IPS-20b (cell line): ENCODE results near the gene GGCX.

Experiments used
- H3K27ac ChIP-seq: one replicate; pipeline ENCODE4 v1.5.1; 2013; ENCODE audit warnings: low read length
- H3K27me3 ChIP-seq: 2 replicates; pipeline ENCODE4 v1.6.1; 2013; ENCODE audit warnings: mild to moderate bottlenecking, low read length, inconsistent platforms; ENCODE audit not compliant: insufficient read depth
- H3K36me3 ChIP-seq: 2 replicates; pipeline ENCODE4 v1.6.1; 2013; ENCODE audit warnings: low read depth, mild to moderate bottlenecking, inconsistent platforms, low read length, moderate library complexity; ENCODE audit not compliant: insufficient read depth
- H3K4me1 ChIP-seq: 2 replicates; pipeline ENCODE4 v1.6.1; 2013; ENCODE audit warnings: mild to moderate bottlenecking, control low read depth, inconsistent platforms, low read length, moderate library complexity; ENCODE audit not compliant: insufficient read depth
- H3K4me3 ChIP-seq: 2 replicates; pipeline ENCODE4 v1.5.1; 2013; ENCODE audit warnings: mild to moderate bottlenecking, low read length, inconsistent platforms
- H3K9ac ChIP-seq: 2 replicates; pipeline ENCODE4 v1.6.1; 2013; ENCODE audit warnings: low read depth, mild to moderate bottlenecking, inconsistent platforms, low read length, moderate library complexity
- H3K9me3 ChIP-seq: 2 replicates; pipeline ENCODE4 v1.6.1; 2013; ENCODE audit warnings: mild to moderate bottlenecking, low read depth, low read length, inconsistent platforms; ENCODE audit not compliant: insufficient read depth

Gene GGCX

DNA sequence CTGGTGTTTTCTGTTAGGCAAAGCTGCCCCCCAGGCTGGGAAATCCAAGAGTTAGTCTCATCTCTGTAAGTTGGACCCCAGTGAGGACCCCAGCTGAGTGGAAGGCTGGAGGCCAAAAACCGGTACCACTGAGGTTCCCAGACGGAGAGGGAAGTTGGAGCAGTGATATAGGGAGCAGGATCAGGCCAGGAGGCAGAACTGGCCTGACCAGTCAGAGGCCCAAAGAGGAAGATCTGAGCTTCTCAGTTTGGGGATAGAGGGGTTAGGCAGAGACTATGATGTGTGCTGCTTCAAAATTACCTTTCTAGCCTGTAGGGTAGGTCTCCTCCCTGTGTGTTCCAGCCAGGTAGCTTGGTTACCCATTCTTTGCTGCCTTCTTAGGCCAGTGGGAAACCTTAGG, 29.7 kb upstream of the GGCX start:
- no peak overlapping the region for H3K4me3 ChIP-seq
- H3K36me3 ChIP-seq: no peaks in the 10 kb centered on the region
- no peak overlapping the region for H3K27ac ChIP-seq
- H3K9me3 ChIP-seq: no peaks in the 10 kb centered on the region
- H3K4me1 ChIP-seq: 0 out of 2 replicates have a peak, but pooled peaks cover 4% of the 10 kb centered on the region
- H3K27me3 ChIP-seq: peaks cover 2% of the 10 kb centered on the region; the same call in 1 of the 2 replicates
- no peak overlapping the region for H3K9ac ChIP-seq

DNA sequence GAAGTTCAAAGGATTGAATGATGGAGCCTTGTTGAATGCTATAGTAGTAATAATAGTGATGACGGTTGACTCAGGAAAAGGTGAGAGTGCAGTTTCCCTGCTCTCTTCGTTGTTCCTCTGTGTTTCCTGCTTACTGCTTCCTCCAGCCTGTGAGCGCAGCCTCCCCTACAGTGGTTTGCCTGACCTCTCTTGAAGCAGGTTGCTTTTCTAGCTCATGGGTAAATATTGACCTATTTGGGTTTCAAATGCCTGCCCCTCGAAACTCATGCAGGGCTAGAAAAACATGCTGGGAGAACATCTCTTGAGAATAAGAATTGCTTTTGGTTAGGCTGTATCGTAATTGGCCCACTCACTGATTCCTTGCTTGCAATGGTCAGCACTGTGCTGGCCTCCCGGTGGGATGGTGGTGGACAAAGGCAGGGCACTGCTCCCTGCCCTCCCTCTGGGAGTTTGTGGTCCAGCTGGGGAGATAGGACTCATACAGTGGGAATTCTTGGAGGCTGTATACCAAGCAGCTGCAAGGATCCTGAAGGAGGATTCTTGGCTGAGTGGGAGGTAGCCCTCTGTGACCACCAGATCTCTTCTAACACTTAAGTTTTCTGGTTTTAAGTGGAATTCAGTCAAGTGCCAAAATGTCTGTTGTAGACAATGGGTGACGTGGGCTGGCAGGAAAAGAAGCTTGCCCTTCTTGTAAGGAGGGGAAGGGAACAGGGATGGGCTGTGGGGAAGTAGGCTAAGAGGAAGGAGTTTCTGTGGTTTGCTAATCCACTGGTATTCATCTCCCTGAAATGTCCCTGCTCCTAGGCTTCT, 28.9 kb upstream of the GGCX start:
- 0 out of 2 replicates have a peak, but pooled peaks cover 4% of the 10 kb centered on the region for H3K4me1 ChIP-seq
- H3K27ac ChIP-seq: no peak overlapping the region
- H3K4me3 ChIP-seq: no peak overlapping the region

DNA sequence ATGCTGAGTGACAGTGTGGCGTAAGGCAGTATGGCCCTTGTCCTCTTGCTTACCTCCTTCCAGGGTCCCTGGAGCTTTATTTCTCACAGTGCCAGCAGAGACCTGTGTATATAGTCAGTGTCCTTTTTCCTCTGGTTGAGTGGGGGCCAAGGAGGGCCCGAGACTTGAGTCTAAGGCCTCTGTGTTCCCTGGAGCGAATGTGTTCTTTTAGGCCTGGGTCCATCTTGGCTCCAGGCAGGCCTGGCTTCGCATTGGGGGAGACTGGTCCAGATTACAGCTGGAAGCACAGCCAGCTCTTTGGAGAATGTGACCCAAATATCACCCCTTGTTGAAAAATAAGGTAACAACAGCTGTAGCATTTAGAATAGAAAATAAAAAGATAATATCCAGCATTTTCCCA, 27.9 kb upstream of the GGCX start:
- Histone ChIP-seq H3K27ac (no peak overlapping the region), H3K4me1 (no peaks in the 10 kb centered on the region)

More for the DNA sequence above, 28.9 kb upstream of the GGCX start:
- Histone ChIP-seq H3K27me3 (peaks cover 9% of the 10 kb centered on the region; the same call in 1 of the 2 replicates), H3K36me3 (no peaks in the 10 kb centered on the region), H3K9ac (no peak overlapping the region), H3K9me3 (no peaks in the 10 kb centered on the region)

DNA sequence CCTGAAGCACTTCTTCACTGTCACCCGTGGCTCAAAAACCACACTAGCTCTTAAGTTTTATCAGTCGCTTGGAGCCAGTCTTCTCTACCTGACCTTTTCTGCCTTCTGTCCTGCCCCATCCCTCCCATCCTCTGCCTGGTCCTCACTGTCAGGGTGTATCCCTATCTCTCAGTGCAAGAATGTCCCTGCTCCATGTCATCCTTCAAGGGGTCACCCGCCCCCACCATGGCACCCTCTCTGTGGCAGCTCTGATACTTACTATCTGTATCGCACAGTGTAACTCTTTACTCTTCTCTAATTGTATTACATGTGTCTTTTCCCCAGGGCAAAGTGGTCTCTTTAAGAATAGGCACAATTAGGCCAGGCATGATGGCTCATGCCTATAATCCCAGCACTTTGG, 27.4 kb upstream of the GGCX start:
- Histone ChIP-seq H3K9me3 (no peaks in the 10 kb centered on the region), H3K4me1 (no peaks in the 10 kb centered on the region), H3K9ac (no peak overlapping the region), H3K4me3 (no peak overlapping the region), H3K36me3 (no peaks in the 10 kb centered on the region), H3K27ac (no peak overlapping the region), H3K27me3 (peaks cover 23% of the 10 kb centered on the region; the same call in 1 of the 2 replicates)

More for the DNA sequence above, 27.9 kb upstream of the GGCX start:
- Histone ChIP-seq H3K9ac (no peak overlapping the region), H3K9me3 (no peaks in the 10 kb centered on the region), H3K36me3 (no peaks in the 10 kb centered on the region), H3K27me3 (peaks cover 18% of the 10 kb centered on the region; the same call in 1 of the 2 replicates), H3K4me3 (no peak overlapping the region)

DNA sequence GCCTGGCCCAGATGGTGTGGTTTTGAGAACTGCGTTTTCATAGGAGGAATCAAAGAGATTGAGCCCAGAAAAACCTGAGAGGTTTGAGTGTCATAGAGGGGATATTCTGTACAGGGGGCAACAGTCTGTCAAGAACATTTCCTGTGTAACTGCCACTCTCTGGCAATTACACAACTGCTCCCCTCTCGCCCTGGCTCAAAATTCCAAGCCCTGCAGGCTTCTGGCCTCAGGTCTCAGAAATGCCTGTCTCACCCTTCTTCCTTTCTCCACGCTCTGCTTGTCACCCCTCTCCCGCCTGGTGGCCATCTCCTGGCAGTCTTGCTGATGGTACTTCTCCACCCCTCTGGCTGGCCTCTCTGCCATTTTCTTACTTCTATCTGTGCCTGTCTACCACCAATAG, 26.9 kb upstream of the GGCX start:
- no peaks in the 10 kb centered on the region for H3K9me3 ChIP-seq
- H3K27ac ChIP-seq: no peak overlapping the region

DNA sequence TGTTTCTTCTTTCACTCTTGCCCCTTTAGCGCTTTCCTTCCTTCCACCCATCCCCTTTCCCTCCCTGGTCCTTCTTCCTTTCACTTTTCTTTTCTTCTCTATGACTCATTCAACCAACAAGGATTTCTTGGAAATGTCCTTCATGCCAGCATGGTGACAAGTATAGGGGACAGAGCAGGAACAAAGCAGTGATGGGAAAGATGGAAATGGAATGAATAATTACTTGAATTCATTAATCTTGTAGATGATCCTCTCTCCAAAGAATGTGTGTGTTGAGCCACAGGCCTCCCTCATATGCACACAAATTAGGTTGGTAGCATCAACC, 24.4 kb upstream of the GGCX start:
- H3K9ac ChIP-seq: no peak overlapping the region
- no peak overlapping the region for H3K27ac ChIP-seq
- no peaks in the 10 kb centered on the region for H3K4me1 ChIP-seq
- H3K27me3 ChIP-seq: peaks cover 27% of the 10 kb centered on the region; the same call in 1 of the 2 replicates
- peaks cover 4% of the 10 kb centered on the region; the same call in 1 of the 2 replicates for H3K36me3 ChIP-seq
- no peak overlapping the region for H3K4me3 ChIP-seq
- no peaks in the 10 kb centered on the region for H3K9me3 ChIP-seq

More for the DNA sequence above, 26.9 kb upstream of the GGCX start:
- H3K36me3 ChIP-seq: no peaks in the 10 kb centered on the region
- H3K4me1 ChIP-seq: no peaks in the 10 kb centered on the region
- no peak overlapping the region for H3K9ac ChIP-seq
- H3K4me3 ChIP-seq: no peak overlapping the region
- H3K27me3 ChIP-seq: peaks cover 27% of the 10 kb centered on the region; the same call in 1 of the 2 replicates

DNA sequence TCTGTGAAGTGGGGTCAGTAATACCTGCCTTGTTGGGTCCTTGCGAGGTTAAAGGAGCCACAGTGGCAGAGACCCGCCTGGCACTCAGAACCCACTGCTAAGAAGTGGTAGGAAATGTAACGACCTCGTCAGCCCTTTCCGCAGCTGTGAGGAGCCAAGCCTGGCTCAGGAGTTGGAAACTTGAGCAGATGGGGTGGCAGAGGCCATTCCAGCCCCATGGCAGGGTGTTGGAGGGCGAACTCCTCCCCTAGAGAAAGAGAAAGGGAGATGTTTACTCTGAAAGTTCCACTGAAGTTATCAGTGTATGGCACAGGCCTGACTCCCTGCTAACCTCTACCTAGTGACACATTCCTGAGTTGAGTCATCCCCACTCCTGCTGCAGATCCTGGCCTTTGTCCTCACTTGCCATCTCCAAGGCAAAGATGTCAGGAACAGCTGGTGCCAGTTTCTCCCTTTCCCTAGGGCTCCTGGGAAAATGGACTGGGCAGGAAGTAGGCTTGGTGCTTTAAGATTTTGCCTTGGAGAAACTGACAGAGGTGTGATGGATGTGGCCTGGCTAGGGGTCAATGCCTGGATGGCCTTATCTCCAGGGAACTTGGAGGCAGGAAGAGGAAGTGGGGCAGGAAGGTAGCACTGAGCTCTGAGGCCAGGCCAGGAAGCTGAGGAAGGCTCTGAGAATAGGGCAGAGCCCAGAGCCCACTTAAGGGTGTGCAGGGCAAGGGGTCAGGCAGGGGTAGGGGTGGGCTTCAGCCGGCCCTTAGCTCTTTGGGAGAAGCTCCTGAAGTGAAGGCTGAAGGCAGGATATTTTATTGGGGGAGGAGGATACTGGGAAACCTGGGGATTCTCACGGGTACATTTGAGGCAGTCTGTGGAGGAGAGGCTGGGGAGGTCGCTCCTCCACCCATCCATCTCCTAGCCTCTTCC, 23.8 kb upstream of the GGCX start:
- Histone ChIP-seq H3K27me3 (peaks cover 27% of the 10 kb centered on the region; the same call in 1 of the 2 replicates), H3K4me1 (no peaks in the 10 kb centered on the region), H3K9me3 (no peaks in the 10 kb centered on the region), H3K9ac (no peak overlapping the region), H3K27ac (no peak overlapping the region), H3K4me3 (peak overlapping the region; percentile 55; the same call in 1 of the 2 replicates), H3K36me3 (peaks cover 4% of the 10 kb centered on the region; the same call in 1 of the 2 replicates)

DNA sequence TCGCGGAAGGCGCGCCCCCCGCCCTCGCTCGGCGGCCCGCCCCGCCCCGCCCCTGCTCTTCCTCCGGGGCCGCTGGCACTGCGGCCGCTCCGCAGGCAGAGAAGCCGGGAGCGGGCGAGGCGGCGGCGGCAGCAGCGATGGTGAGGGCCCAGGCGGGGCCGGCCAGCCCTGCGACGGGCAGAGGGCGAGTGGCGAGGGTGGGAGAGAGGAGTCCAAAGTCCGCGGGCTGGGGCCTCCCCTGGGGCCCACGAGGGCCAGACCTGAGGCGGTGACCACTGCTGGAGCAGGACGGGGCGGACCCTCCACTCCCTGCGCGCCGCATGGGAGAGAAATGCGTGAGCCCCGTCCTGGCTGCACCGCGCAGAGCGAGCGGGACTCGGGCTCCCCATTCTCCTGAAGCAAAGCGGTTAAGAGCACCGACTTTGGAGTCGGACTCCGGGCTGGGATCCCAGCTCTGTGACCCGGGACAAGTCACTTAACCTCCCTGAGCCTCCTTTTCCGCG, 23.1 kb upstream of the GGCX start, which contains the start of gene VAMP5:
Gene VAMP5, plus strand, starts transcription at position 78 of the 503 bp plus-strand sequence. Its CDS starts 60 bp downstream, at position 138.
- H3K36me3 ChIP-seq: peaks cover 4% of the 10 kb centered on the region; the same call in 1 of the 2 replicates
- H3K27me3 ChIP-seq: peaks cover 27% of the 10 kb centered on the region; the same call in 1 of the 2 replicates
- no peak within 1 kb of the TSS for H3K9ac ChIP-seq
- H3K27ac ChIP-seq: no peak within 1 kb of the TSS
- peak within 1 kb of the TSS; percentile 55; the same call in 1 of the 2 replicates for H3K4me3 ChIP-seq
- H3K4me1 ChIP-seq: no peaks in the 10 kb centered on the region
- no peaks in the 10 kb centered on the region for H3K9me3 ChIP-seq

DNA sequence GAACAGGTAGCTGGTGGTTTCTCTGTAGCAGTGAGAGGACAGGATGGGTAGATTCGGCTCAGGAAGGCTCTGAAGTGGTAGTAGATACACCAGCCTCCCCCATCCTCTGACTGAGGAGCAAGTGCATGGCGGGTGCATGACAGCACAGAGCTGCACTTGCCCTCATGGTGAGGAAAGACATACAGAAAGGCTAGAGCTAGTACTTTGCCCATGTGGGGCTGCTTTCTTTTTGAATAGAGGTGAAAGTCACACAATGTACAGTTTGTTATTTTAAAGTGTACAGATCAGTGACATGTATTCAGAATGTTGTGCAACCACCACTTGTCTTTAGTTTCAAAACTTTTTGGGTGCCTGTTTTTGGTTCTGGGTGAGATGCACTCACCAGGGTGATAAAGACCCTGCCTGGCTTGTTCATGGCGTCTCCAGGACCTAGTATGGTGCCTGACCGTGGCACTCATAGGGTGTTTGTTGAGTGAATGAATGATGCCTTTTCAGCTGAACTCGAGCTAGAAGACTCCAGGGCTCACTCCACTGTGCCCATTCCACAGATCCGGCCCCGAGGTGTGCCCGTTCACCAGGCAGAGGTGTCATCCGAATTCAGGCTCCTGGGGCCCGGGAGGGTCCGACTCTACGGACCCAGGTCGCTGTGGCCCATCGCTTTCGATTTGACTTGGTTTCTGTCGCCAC, 22.5 kb upstream of the GGCX start:
- Histone ChIP-seq H3K9ac (no peak overlapping the region), H3K4me1 (peaks cover 3% of the 10 kb centered on the region; the same call in 1 of the 2 replicates)

DNA sequence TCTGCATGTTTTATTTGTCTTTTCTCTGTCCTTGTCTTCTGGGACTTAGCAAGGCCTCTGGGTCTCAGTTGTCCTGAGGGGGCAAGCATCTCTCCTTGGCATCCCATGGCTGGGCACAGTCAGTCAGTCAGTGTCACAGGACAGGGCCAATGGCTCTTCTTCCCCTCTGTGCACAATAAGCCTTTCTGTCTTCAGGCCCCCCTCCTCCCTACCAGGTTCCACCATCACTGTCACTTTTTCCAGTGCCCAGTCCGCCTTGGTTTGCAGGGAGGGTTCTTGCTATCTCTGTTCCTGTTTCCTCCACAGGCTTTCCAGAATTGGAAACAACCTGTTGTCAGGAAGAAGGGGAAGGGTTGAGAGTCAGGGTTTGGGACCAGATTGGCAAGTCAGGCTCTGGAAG, 21.2 kb upstream of the GGCX start:
- H3K4me1 ChIP-seq: peaks cover 5% of the 10 kb centered on the region; the same call in 1 of the 2 replicates
- H3K36me3 ChIP-seq: peaks cover 4% of the 10 kb centered on the region; the same call in 1 of the 2 replicates
- H3K9me3 ChIP-seq: no peaks in the 10 kb centered on the region
- H3K4me3 ChIP-seq: no peak overlapping the region
- no peak overlapping the region for H3K27ac ChIP-seq
- H3K27me3 ChIP-seq: peaks cover 27% of the 10 kb centered on the region; the same call in 1 of the 2 replicates
- H3K9ac ChIP-seq: no peak overlapping the region

More for the DNA sequence above, 22.5 kb upstream of the GGCX start:
- Histone ChIP-seq H3K27me3 (peaks cover 27% of the 10 kb centered on the region; the same call in 1 of the 2 replicates), H3K9me3 (no peaks in the 10 kb centered on the region), H3K36me3 (peaks cover 4% of the 10 kb centered on the region; the same call in 1 of the 2 replicates), H3K4me3 (no peak overlapping the region; the same call in 1 of the 2 replicates), H3K27ac (no peak overlapping the region)
